ENCODE results near the gene DUSP8. TPM values are rescaled to one million over a fixed set of nuclear protein-coding genes. Genes with fewer than 3 reads are reported as not detected.
"Not testable (repeated sequence)": the region's sequence is repeated elsewhere in the genome, so short reads cannot be mapped to it uniquely, and the experiment has no call there.

DUSP8 gene
- total RNA-seq, 4 donors from 2014 or later: 1.9 to 4.8 (median 3.0) TPM

- WGBS: 9% methylated on average over 7 of the region's 10 CpGs
- not testable (repeated sequence) for H3K27ac ChIP-seq
Measured at GRCh38 chr11:1589191-1589963, 17.3 kb upstream of the DUSP8 start.

GRCh38 chr11:1586699-1587098, 14.6 kb upstream of the DUSP8 start:
- TF ChIP-seq CTCF (IDR thresholded peaks at IDR 0.05) (no peak), POLR2A (IDR thresholded peaks at IDR 0.05) (no peak), EP300 (IDR thresholded peaks at IDR 0.05) (no peak), POLR2AphosphoS5 (IDR thresholded peaks at IDR 0.05) (no peak)
- DNase-seq (ENCODE audit: low spot score in 2 of 2): no peak
- Histone ChIP-seq H3K36me3 (no peaks in the 10 kb centered on the region), H3K27me3 (peaks cover 21% of the 10 kb centered on the region), H3K4me1 (peaks cover 10% of the 10 kb centered on the region), H3K4me3 (no peak overlapping the region), H3K27ac (no peak overlapping the region), H3K9me3 (no peaks in the 10 kb centered on the region)
- 65% methylated on average over 2 of the region's 2 CpGs for WGBS

More at GRCh38 chr11:1589191-1589963, 17.3 kb upstream of the DUSP8 start:
- H3K9me3 ChIP-seq; H3K4me3 ChIP-seq; H3K36me3 ChIP-seq; DNase-seq (ENCODE audit: low spot score in 2 of 2): not testable (repeated sequence)
- TF ChIP-seq POLR2AphosphoS5 (IDR thresholded peaks at IDR 0.05): peak in 1 of 3 donors; percentile 20
- Histone ChIP-seq H3K4me1 (peaks cover 10% of the 10 kb centered on the region), H3K27me3 (peaks cover 26% of the 10 kb centered on the region)

- DNase-seq (ENCODE audit: low spot score in 2 of 2); H3K4me3 ChIP-seq; H3K9me3 ChIP-seq; H3K27ac ChIP-seq; H3K36me3 ChIP-seq: not testable (repeated sequence)
- WGBS: 77% methylated on average over 3 of the region's 9 CpGs
- peaks cover 10% of the 10 kb centered on the region for H3K4me1 ChIP-seq
- peaks cover 18% of the 10 kb centered on the region for H3K27me3 ChIP-seq
Measured at GRCh38 chr11:1584661-1585370, 12.7 kb upstream of the DUSP8 start, which contains the start of gene KRTAP5-1. Gene KRTAP5-1, minus strand, starts transcription at chr11:1585283. Its CDS starts 34 bp downstream, at chr11:1585249.

GRCh38 chr11:1582909-1583308, 10.8 kb upstream of the DUSP8 start:
- not testable (repeated sequence) for H3K27ac ChIP-seq; H3K4me3 ChIP-seq; DNase-seq (ENCODE audit: low spot score in 2 of 2); H3K4me1 ChIP-seq; H3K9me3 ChIP-seq; H3K36me3 ChIP-seq
- 82% methylated on average over 2 of the region's 2 CpGs for WGBS
- peaks cover 19% of the 10 kb centered on the region for H3K27me3 ChIP-seq

- H3K4me1 ChIP-seq: no peaks in the 10 kb centered on the region
- no peak for DNase-seq (ENCODE audit: low spot score in 2 of 2)
- no peak for TF ChIP-seq EP300 (IDR thresholded peaks at IDR 0.05)
- TF ChIP-seq POLR2A (IDR thresholded peaks at IDR 0.05): no peak
- no peak for TF ChIP-seq CTCF (IDR thresholded peaks at IDR 0.05)
- no peak for TF ChIP-seq POLR2AphosphoS5 (IDR thresholded peaks at IDR 0.05)
- H3K4me3 ChIP-seq: no peak overlapping the region
- no peak overlapping the region for H3K27ac ChIP-seq
- H3K27me3 ChIP-seq: peaks cover 24% of the 10 kb centered on the region
- 83% methylated on average over 6 of the region's 9 CpGs for WGBS
- no peaks in the 10 kb centered on the region for H3K36me3 ChIP-seq
- H3K9me3 ChIP-seq: peaks cover 10% of the 10 kb centered on the region
Measured at GRCh38 chr11:1581976-1582375, 9.9 kb upstream of the DUSP8 start.

GRCh38 chr11:1576825-1577224, 4.8 kb upstream of the DUSP8 start:
- WGBS: 73% methylated on average over 6 of the region's 6 CpGs
- Histone ChIP-seq H3K4me1 (peaks cover 27% of the 10 kb centered on the region), H3K36me3 (no peaks in the 10 kb centered on the region), H3K4me3 (no peak overlapping the region), H3K27ac (no peak overlapping the region), H3K9me3 (peaks cover 10% of the 10 kb centered on the region), H3K27me3 (peaks cover 41% of the 10 kb centered on the region)
- DNase-seq (ENCODE audit: low spot score in 2 of 2): no peak
- TF ChIP-seq EP300 (IDR thresholded peaks at IDR 0.05): no peak
- no peak for TF ChIP-seq POLR2AphosphoS5 (IDR thresholded peaks at IDR 0.05)
- no peak for TF ChIP-seq POLR2A (IDR thresholded peaks at IDR 0.05)
- no peak for TF ChIP-seq CTCF (IDR thresholded peaks at IDR 0.05)

- not testable (repeated sequence) for H3K4me3 ChIP-seq; H3K36me3 ChIP-seq; H3K9me3 ChIP-seq; DNase-seq (ENCODE audit: low spot score in 2 of 2); H3K27ac ChIP-seq
- peaks cover 35% of the 10 kb centered on the region for H3K4me1 ChIP-seq
- peaks cover 46% of the 10 kb centered on the region for H3K27me3 ChIP-seq
- 80% methylated on average over 16 of the region's 16 CpGs for WGBS
Measured at GRCh38 chr11:1575756-1576155, 3.7 kb upstream of the DUSP8 start.

All from suprapubic skin (tissue), 4 donors.